ENCODE results near the gene MACF1.

GRCh38 chr1:39393645-39394044 lies 189.2 kb downstream of the MACF1 start:
- no peak for TF ChIP-seq CTCF (IDR thresholded peaks at IDR 0.05)
- no peak for TF ChIP-seq POLR2A (IDR thresholded peaks at IDR 0.05)
